ENCODE results near the gene NUP62. TPM values are rescaled to one million over a fixed set of nuclear protein-coding genes. Genes with fewer than 3 reads are reported as not detected.

The NUP62 gene
- total RNA-seq, 1 experiment from 2014 or later, result 127 TPM

DNA sequence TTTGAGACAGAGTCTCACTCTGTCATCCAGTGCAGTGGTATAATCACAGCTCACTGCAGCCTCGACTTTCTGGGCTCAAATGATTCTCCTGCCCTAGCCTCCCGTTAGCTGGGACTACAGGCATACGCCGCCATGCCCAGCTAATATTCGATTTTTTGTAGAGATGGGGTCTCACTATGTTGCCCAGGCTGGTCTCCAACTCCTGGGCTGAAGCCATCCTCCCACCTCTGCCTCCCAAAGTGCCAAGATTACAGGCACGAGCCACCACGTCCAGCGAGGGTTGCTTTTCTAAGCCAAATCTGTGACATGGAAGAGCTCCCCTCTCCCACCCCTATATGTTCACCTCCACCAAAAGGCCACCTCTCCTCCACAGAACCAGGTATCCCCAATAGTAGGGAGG lies 11.2 kb downstream of the NUP62 start:
- Mint-ChIP-seq H3K36me3 (ENCODE audit: insufficient read depth in 1 of 3, low read depth in 3 of 3) (peaks cover 56 to 87% (median 83%) of the 10 kb centered on the region in 3 experiments), H3K27ac (no peak overlapping the region; a peak in 1 of 7 replicates), H3K9me3 (peaks cover 0 to 3% of the 10 kb centered on the region in 2 experiments; a peak in 1 of 5 replicates), H3K27me3 (ENCODE audit: low read depth) (no peaks in the 10 kb centered on the region), H3K4me3 (no peak overlapping the region), H3K4me1 (peaks cover 27 to 41% of the 10 kb centered on the region in 2 experiments)
- Histone ChIP-seq H3K79me1 (ENCODE audit: insufficient read depth, low read depth, low read length, poor library complexity, severe bottlenecking) (peaks cover 12% of the 10 kb centered on the region), H2AK5ac (ENCODE audit: insufficient read length, low read length) (no peak overlapping the region), H4K20me1 (ENCODE audit: control insufficient read depth, insufficient read depth, insufficient read length) (peaks cover 4% of the 10 kb centered on the region), H3T11ph (ENCODE audit: low read length) (no peak overlapping the region), H3K9me3 (ENCODE audit: control insufficient read depth, low read depth, low read length) (no peaks in the 10 kb centered on the region), H3K27me3 (ENCODE audit: insufficient read depth, low read length) (no peaks in the 10 kb centered on the region), H3K9ac (ENCODE audit: extremely low read depth, insufficient read length, low read length) (no peak overlapping the region), H2BK20ac (ENCODE audit: low read depth, low read length, poor library complexity, severe bottlenecking) (no peak overlapping the region), H3K18ac (ENCODE audit: insufficient read length, low read depth, low read length) (no peak overlapping the region), H3K14ac (ENCODE audit: insufficient read depth, low read length) (no peak overlapping the region), H3K27ac (ENCODE audit: insufficient read length, low read depth, low read length) (no peak overlapping the region), H4K5ac (ENCODE audit: insufficient read length, low read depth, low read length) (no peak overlapping the region), H3K23ac (ENCODE audit: insufficient read length, low read depth, low read length) (no peak overlapping the region), H3K4ac (ENCODE audit: low read depth, low read length) (no peak overlapping the region), H3K4me2 (ENCODE audit: insufficient read depth, insufficient read length, low read length) (no peak overlapping the region), H4K91ac (ENCODE audit: insufficient read length, low read depth, low read length) (no peak overlapping the region), H4K8ac (replicated peaks; ENCODE audit: insufficient read length, low read depth, low read length) (no peak overlapping the region), H3K4me1 (ENCODE audit: insufficient read depth, low read length) (no peaks in the 10 kb centered on the region), H2BK5ac (ENCODE audit: insufficient read length, low read length) (no peak overlapping the region), H2BK12ac (ENCODE audit: insufficient read length, low read depth, low read length) (no peak overlapping the region), H2BK15ac (ENCODE audit: low read depth, low read length) (no peak overlapping the region), H3K56ac (ENCODE audit: insufficient read length, low read depth, low read length) (no peak overlapping the region), H2BK120ac (ENCODE audit: low read depth, low read length, poor library complexity, severe bottlenecking) (no peak overlapping the region), H3K79me2 (ENCODE audit: insufficient read depth, low read length) (peaks cover 20% of the 10 kb centered on the region; the same call in 1 of the 2 replicates), H2AFZ (ENCODE audit: low read length) (no peak overlapping the region), H3K23me2 (ENCODE audit: insufficient read length, low read depth, low read length, poor library complexity, severe bottlenecking) (no peaks in the 10 kb centered on the region)
- TF ChIP-seq, protein P1, sequence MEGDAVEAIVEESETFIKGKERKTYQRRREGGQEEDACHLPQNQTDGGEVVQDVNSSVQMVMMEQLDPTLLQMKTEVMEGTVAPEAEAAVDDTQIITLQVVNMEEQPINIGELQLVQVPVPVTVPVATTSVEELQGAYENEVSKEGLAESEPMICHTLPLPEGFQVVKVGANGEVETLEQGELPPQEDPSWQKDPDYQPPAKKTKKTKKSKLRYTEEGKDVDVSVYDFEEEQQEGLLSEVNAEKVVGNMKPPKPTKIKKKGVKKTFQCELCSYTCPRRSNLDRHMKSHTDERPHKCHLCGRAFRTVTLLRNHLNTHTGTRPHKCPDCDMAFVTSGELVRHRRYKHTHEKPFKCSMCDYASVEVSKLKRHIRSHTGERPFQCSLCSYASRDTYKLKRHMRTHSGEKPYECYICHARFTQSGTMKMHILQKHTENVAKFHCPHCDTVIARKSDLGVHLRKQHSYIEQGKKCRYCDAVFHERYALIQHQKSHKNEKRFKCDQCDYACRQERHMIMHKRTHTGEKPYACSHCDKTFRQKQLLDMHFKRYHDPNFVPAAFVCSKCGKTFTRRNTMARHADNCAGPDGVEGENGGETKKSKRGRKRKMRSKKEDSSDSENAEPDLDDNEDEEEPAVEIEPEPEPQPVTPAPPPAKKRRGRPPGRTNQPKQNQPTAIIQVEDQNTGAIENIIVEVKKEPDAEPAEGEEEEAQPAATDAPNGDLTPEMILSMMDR (conservative IDR thresholded peaks at IDR 0.05), result no peak
- DNase-seq, result no peak
- WGBS (ENCODE audit: extremely low coverage, insufficient read length, low lambda C conversion rate), result no CpG with 5 or more reads among the region's 8 CpGs
